OCI-LY1 (cell line): ENCODE results near the gene SH3D19.

Experiments used
- CTCF ChIP-seq: fragments of 200-600 bp; sonication (generic), shearing (Covaris generic); IDR thresholded peaks from 2 replicates; pipeline ENCODE4 v1.5.1; 2017; ENCODE audit warnings: mild to moderate bottlenecking, antibody characterized with exemption, low read length, moderate library complexity, mixed read lengths
- EZH2 ChIP-seq: fragments of 200-600 bp; sonication (generic), shearing (Covaris generic); IDR thresholded peaks from 2 replicates; pipeline ENCODE4 v1.8.0; 2017; ENCODE audit warnings: borderline replicate concordance, mixed run types, mild to moderate bottlenecking, antibody characterized with exemption, low read length, moderate library complexity, mixed read lengths

DNA sequence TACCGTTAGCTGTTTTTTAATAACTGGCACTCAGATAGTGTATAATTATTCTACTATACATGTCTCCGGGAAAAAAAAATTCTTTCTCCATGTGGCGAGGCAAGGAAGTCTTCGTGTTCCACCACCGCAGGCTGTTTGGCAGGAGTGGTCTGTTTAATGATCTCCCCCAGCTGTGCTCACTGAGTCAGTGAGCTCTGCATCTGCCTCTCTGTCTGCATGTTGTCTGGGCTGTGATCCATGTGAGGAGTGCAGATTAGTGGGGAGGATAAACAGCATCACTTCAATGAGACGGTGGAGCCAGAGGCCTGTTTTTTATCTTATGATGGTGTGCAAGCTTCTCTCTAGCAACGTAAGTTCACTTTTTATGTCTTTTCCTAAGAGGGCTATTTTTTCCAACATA, 156.2 kb downstream of the SH3D19 start:
- TF ChIP-seq EZH2 (no peak), CTCF (no peak)
